ENCODE results near the gene ACYP2.

Gene ACYP2

GRCh38 chr2:54166121-54166773, 50.8 kb downstream of the ACYP2 start:
- Histone ChIP-seq H3K4me3 (ENCODE audit: control insufficient read depth in 1 of 7, extremely low read depth in 1 of 7, insufficient read depth in 4 of 7, low read depth in 2 of 7, low read length in 6 of 7) (no peak overlapping the region), H3K36me3 (ENCODE audit: control insufficient read depth in 4 of 4, insufficient read depth in 4 of 4, low read length in 3 of 4) (peaks cover 0 to 2% (median 0%) of the 10 kb centered on the region in 4 experiments), H3K9me3 (ENCODE audit: control extremely low read depth in 1 of 5, control insufficient read depth in 4 of 5, insufficient read depth in 2 of 5, low read depth in 1 of 5, low read length in 4 of 5) (no peaks in the 10 kb centered on the region), H3K27ac (ENCODE audit: insufficient read depth in 1 of 2, low read depth in 1 of 2, low read length in 2 of 2, poor library complexity in 1 of 2, severe bottlenecking in 2 of 2) (no peak overlapping the region), H3K4me1 (ENCODE audit: control extremely low read depth in 1 of 4, control insufficient read depth in 4 of 4, insufficient read depth in 4 of 4, low read length in 3 of 4) (no peaks in the 10 kb centered on the region), H3K27me3 (replicated peaks in 2 of 5; ENCODE audit: control insufficient read depth in 4 of 5, insufficient read depth in 5 of 5, low read length in 4 of 5) (no peaks in the 10 kb centered on the region)
- ChIA-PET CTCF (no interaction called here), POLR2A (no interaction called here)
- 100% methylated on average over 2 of the region's 3 CpGs for WGBS (ENCODE audit: insufficient coverage)
- DNase-seq, result no peak

DNA sequence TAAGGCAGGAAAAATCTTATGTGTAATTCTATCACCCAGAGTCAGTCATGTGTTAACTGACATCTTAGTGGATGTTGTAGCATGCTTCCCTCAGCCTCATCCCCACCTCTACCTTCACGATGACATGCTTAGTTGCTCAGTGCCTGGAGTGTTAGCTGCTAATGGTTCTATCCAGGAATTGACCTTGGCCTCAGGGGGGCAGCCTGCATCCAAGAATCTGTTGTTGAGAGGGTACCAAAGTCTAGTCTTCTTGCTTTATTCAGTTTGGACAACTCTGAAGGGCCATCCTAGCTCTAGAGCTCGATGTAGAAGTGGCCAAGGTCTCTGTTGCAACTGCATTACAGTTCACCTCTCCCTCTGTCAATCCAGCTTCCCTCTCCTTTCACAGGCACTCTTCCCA, 61.2 kb downstream of the ACYP2 start:
- WGBS (ENCODE audit: insufficient coverage), result 86% methylated on average over 1 of the region's 2 CpGs
- H3K36me3 ChIP-seq (ENCODE audit: control insufficient read depth in 4 of 4, insufficient read depth in 4 of 4, low read length in 3 of 4), result no peaks in the 10 kb centered on the region
- peak; percentile 14 to 46 (median 23) for DNase-seq
- ChIA-PET POLR2A (no interaction called here), CTCF (interaction anchor here (1.2 to 2.4 kb wide), 7 partner anchors 10 to 349 kb away, joined by 3 to 7 read pairs (median 3); no protein-coding TSS in a partner anchor)
- H3K4me3 ChIP-seq (ENCODE audit: control insufficient read depth in 1 of 7, extremely low read depth in 1 of 7, insufficient read depth in 4 of 7, low read depth in 2 of 7, low read length in 6 of 7), result no peak overlapping the region
- no peaks in the 10 kb centered on the region for H3K4me1 ChIP-seq (ENCODE audit: control extremely low read depth in 1 of 4, control insufficient read depth in 4 of 4, insufficient read depth in 4 of 4, low read length in 3 of 4)
- no peak overlapping the region for H3K27ac ChIP-seq (ENCODE audit: insufficient read depth in 1 of 2, low read depth in 1 of 2, low read length in 2 of 2, poor library complexity in 1 of 2, severe bottlenecking in 2 of 2)
- H3K9me3 ChIP-seq (ENCODE audit: control extremely low read depth in 1 of 5, control insufficient read depth in 4 of 5, insufficient read depth in 2 of 5, low read depth in 1 of 5, low read length in 4 of 5), result no peaks in the 10 kb centered on the region
- no peaks in the 10 kb centered on the region for H3K27me3 ChIP-seq (replicated peaks in 2 of 5; ENCODE audit: control insufficient read depth in 4 of 5, insufficient read depth in 5 of 5, low read length in 4 of 5)

DNA sequence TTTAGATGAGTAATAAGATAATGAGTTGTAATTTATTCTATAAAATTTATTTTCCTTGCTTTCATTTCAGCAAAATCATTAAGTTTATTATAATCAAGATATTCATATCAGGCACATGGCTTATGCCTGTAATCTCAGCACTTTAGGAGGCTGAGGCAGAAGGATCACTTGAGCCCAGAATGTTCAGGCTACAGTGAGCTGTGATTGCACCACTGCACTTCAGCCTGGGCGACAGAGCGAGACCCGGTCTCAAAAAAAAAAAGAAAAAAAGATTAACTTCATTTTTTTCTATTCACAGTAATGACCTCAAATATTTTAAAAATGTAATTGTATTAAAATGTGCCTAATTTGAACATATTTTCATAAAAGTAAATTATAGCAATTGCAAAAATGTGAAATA, 67.9 kb downstream of the ACYP2 start:
- no CpG with 5 or more reads among the region's 3 CpGs for WGBS (ENCODE audit: insufficient coverage)
- H3K4me1 ChIP-seq (ENCODE audit: control extremely low read depth in 1 of 4, control insufficient read depth in 4 of 4, insufficient read depth in 4 of 4, low read length in 3 of 4), result no peaks in the 10 kb centered on the region
- no peak for DNase-seq
- H3K27me3 ChIP-seq (replicated peaks in 2 of 5; ENCODE audit: control insufficient read depth in 4 of 5, insufficient read depth in 5 of 5, low read length in 4 of 5), result no peaks in the 10 kb centered on the region
- POLR2A ChIA-PET, result no interaction called here
- CTCF ChIA-PET, result no interaction called here
- no peak overlapping the region for H3K4me3 ChIP-seq (ENCODE audit: control insufficient read depth in 1 of 7, extremely low read depth in 1 of 7, insufficient read depth in 4 of 7, low read depth in 2 of 7, low read length in 6 of 7)
- H3K36me3 ChIP-seq (ENCODE audit: control insufficient read depth in 4 of 4, insufficient read depth in 4 of 4, low read length in 3 of 4), result no peaks in the 10 kb centered on the region
- no peak overlapping the region for H3K27ac ChIP-seq (ENCODE audit: insufficient read depth in 1 of 2, low read depth in 1 of 2, low read length in 2 of 2, poor library complexity in 1 of 2, severe bottlenecking in 2 of 2)
- H3K9me3 ChIP-seq (ENCODE audit: control extremely low read depth in 1 of 5, control insufficient read depth in 4 of 5, insufficient read depth in 2 of 5, low read depth in 1 of 5, low read length in 4 of 5), result peaks cover 0 to 2% (median 0%) of the 10 kb centered on the region in 5 experiments

DNA sequence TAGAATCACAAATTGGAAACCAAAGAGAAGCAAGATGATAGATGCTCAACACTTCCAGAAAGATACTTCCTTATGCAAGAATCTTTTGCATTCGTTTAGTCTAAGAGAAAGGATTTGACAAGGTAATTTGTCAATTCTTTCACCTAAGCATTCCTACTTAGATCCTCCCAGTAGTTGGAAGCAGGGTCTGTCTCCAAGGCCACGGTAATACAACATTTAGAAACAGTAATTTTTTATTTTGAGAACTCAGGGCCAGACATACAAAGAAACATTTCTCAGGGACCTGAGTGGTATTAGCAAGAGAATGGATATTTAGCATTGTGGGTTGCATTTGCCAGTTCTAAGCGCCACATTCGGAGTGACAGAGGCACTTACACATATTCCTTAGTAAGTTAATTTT, 68.6 kb downstream of the ACYP2 start:
- Histone ChIP-seq H3K36me3 (ENCODE audit: control insufficient read depth in 4 of 4, insufficient read depth in 4 of 4, low read length in 3 of 4) (no peaks in the 10 kb centered on the region), H3K4me3 (ENCODE audit: control insufficient read depth in 1 of 7, extremely low read depth in 1 of 7, insufficient read depth in 4 of 7, low read depth in 2 of 7, low read length in 6 of 7) (no peak overlapping the region), H3K4me1 (ENCODE audit: control extremely low read depth in 1 of 4, control insufficient read depth in 4 of 4, insufficient read depth in 4 of 4, low read length in 3 of 4) (no peaks in the 10 kb centered on the region), H3K27ac (ENCODE audit: insufficient read depth in 1 of 2, low read depth in 1 of 2, low read length in 2 of 2, poor library complexity in 1 of 2, severe bottlenecking in 2 of 2) (no peak overlapping the region), H3K27me3 (replicated peaks in 2 of 5; ENCODE audit: control insufficient read depth in 4 of 5, insufficient read depth in 5 of 5, low read length in 4 of 5) (no peaks in the 10 kb centered on the region), H3K9me3 (ENCODE audit: control extremely low read depth in 1 of 5, control insufficient read depth in 4 of 5, insufficient read depth in 2 of 5, low read depth in 1 of 5, low read length in 4 of 5) (peaks cover 0 to 2% (median 0%) of the 10 kb centered on the region in 5 experiments)
- DNase-seq, result no peak
- ChIA-PET CTCF (no interaction called here), POLR2A (no interaction called here)
- no CpG with 5 or more reads among the region's 4 CpGs for WGBS (ENCODE audit: insufficient coverage)

GRCh38 chr2:54185105-54185504, 69.7 kb downstream of the ACYP2 start:
- no peak for DNase-seq
- Histone ChIP-seq H3K36me3 (ENCODE audit: control insufficient read depth in 4 of 4, insufficient read depth in 4 of 4, low read length in 3 of 4) (no peaks in the 10 kb centered on the region), H3K4me1 (ENCODE audit: control extremely low read depth in 1 of 4, control insufficient read depth in 4 of 4, insufficient read depth in 4 of 4, low read length in 3 of 4) (no peaks in the 10 kb centered on the region), H3K27ac (ENCODE audit: insufficient read depth in 1 of 2, low read depth in 1 of 2, low read length in 2 of 2, poor library complexity in 1 of 2, severe bottlenecking in 2 of 2) (no peak overlapping the region), H3K27me3 (replicated peaks in 2 of 5; ENCODE audit: control insufficient read depth in 4 of 5, insufficient read depth in 5 of 5, low read length in 4 of 5) (no peaks in the 10 kb centered on the region), H3K9me3 (ENCODE audit: control extremely low read depth in 1 of 5, control insufficient read depth in 4 of 5, insufficient read depth in 2 of 5, low read depth in 1 of 5, low read length in 4 of 5) (peaks cover 0 to 2% (median 0%) of the 10 kb centered on the region in 5 experiments), H3K4me3 (ENCODE audit: control insufficient read depth in 1 of 7, extremely low read depth in 1 of 7, insufficient read depth in 4 of 7, low read depth in 2 of 7, low read length in 6 of 7) (no peak overlapping the region)
- no CpG with 5 or more reads among the region's 1 CpG for WGBS (ENCODE audit: insufficient coverage)
- POLR2A ChIA-PET, result interaction anchor here (0.6 kb wide), 1 partner anchor 10 kb away, joined by 6 read pairs; no protein-coding TSS in a partner anchor
- CTCF ChIA-PET, result no interaction called here

DNA sequence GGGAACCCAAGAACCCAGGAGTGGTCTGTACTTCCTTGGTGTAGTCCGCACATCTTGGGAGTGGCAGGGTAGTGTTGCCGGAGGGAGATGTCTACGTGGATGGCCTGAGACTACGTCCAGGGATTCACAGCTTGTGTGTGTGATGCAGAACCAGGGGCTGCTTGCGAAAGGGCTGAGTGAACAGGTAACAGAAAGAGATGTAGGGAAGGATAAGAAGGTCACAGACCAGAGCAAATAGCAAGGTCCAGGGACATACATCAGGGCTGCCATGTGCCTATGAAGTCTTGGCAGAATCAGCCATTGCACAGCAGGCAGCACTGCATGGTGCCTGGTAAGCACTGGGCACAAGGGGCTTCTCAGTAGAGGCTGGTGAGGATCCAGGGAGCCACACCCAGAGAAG, 71.9 kb downstream of the ACYP2 start:
- no peaks in the 10 kb centered on the region for H3K27me3 ChIP-seq (replicated peaks in 2 of 5; ENCODE audit: control insufficient read depth in 4 of 5, insufficient read depth in 5 of 5, low read length in 4 of 5)
- no peak overlapping the region for H3K27ac ChIP-seq (ENCODE audit: insufficient read depth in 1 of 2, low read depth in 1 of 2, low read length in 2 of 2, poor library complexity in 1 of 2, severe bottlenecking in 2 of 2)
- peaks cover 0 to 2% (median 0%) of the 10 kb centered on the region in 5 experiments for H3K9me3 ChIP-seq (ENCODE audit: control extremely low read depth in 1 of 5, control insufficient read depth in 4 of 5, insufficient read depth in 2 of 5, low read depth in 1 of 5, low read length in 4 of 5)
- H3K4me3 ChIP-seq (ENCODE audit: control insufficient read depth in 1 of 7, extremely low read depth in 1 of 7, insufficient read depth in 4 of 7, low read depth in 2 of 7, low read length in 6 of 7), result no peak overlapping the region
- H3K36me3 ChIP-seq (ENCODE audit: control insufficient read depth in 4 of 4, insufficient read depth in 4 of 4, low read length in 3 of 4), result no peaks in the 10 kb centered on the region
- no peaks in the 10 kb centered on the region for H3K4me1 ChIP-seq (ENCODE audit: control extremely low read depth in 1 of 4, control insufficient read depth in 4 of 4, insufficient read depth in 4 of 4, low read length in 3 of 4)
- ChIA-PET CTCF (interaction anchor here (0.8 to 1.6 kb wide), 2 partner anchors 9 to 10 kb away, joined by 3 read pairs; no protein-coding TSS in a partner anchor), POLR2A (no interaction called here)
- 100% methylated on average over 5 of the region's 5 CpGs for WGBS (ENCODE audit: insufficient coverage)
- DNase-seq, result no peak

DNA sequence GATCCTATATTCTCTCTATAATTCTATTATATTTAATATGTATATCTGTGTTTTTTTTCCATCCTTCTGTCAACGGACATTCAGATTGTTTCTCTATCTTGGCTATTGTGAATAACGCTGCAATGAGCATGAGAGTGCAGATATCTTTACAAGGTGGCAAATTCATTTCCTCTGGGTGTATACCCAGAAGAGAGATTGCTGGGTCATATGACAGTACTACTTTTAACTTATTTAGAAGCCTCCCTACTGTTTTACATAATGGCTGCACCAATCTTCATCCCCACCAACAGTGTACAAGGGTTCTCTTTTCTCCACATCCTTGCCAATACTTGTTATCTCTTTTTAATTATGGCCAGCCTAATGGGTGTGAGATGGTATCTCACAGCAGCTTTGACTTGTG, 74.1 kb downstream of the ACYP2 start:
- H3K27me3 ChIP-seq (replicated peaks in 2 of 5; ENCODE audit: control insufficient read depth in 4 of 5, insufficient read depth in 5 of 5, low read length in 4 of 5), result no peaks in the 10 kb centered on the region
- no peak for DNase-seq
- CTCF ChIA-PET, result no interaction called here
- WGBS (ENCODE audit: insufficient coverage), result 100% methylated on average over 1 of the region's 2 CpGs
- no peak overlapping the region for H3K27ac ChIP-seq (ENCODE audit: insufficient read depth in 1 of 2, low read depth in 1 of 2, low read length in 2 of 2, poor library complexity in 1 of 2, severe bottlenecking in 2 of 2)
- POLR2A ChIA-PET, result no interaction called here
- H3K4me3 ChIP-seq (ENCODE audit: control insufficient read depth in 1 of 7, extremely low read depth in 1 of 7, insufficient read depth in 4 of 7, low read depth in 2 of 7, low read length in 6 of 7), result no peak overlapping the region
- no peaks in the 10 kb centered on the region for H3K4me1 ChIP-seq (ENCODE audit: control extremely low read depth in 1 of 4, control insufficient read depth in 4 of 4, insufficient read depth in 4 of 4, low read length in 3 of 4)
- no peaks in the 10 kb centered on the region for H3K36me3 ChIP-seq (ENCODE audit: control insufficient read depth in 4 of 4, insufficient read depth in 4 of 4, low read length in 3 of 4)
- H3K9me3 ChIP-seq (ENCODE audit: control extremely low read depth in 1 of 5, control insufficient read depth in 4 of 5, insufficient read depth in 2 of 5, low read depth in 1 of 5, low read length in 4 of 5), result peaks cover 0 to 2% (median 0%) of the 10 kb centered on the region in 5 experiments
